Eye (tissue), 1 donor: ENCODE measurements around the gene KCNQ1.

Experiments used
- DNase-seq: peaks from one replicate; pipeline ENCODE4 v3.0.0-alpha.2; 2015

Gene KCNQ1

DNA sequence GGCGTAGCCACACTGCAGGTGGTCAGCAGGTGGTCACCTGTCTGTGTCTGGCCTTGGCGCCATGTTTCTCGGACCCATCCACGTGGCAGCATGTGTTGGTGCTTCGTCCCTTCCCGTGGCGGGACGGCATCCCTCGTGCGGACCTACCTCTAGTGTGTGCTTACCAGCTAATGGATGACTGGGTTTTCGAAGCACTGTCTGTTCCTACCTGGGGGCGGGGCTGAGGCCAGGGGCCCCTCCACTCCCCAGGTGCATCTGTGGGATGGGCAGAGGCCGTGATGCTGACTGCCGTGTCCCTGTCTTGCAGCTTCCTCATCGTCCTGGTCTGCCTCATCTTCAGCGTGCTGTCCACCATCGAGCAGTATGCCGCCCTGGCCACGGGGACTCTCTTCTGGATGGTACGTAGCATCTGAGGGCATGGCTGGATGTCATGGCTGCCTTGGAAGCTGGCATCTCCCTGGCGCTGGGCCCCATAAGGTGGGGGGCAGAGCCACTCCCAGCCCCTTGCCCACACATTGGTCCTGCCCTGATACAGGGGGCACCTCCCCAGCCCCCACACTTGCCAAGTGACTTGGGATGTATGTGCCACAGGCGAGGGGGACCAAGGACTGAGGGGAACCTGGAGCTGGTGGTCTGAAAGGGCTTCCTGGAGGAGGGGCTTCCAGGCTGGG is 82.9 kb downstream of the KCNQ1 start:
- DNase-seq = no peak

DNA sequence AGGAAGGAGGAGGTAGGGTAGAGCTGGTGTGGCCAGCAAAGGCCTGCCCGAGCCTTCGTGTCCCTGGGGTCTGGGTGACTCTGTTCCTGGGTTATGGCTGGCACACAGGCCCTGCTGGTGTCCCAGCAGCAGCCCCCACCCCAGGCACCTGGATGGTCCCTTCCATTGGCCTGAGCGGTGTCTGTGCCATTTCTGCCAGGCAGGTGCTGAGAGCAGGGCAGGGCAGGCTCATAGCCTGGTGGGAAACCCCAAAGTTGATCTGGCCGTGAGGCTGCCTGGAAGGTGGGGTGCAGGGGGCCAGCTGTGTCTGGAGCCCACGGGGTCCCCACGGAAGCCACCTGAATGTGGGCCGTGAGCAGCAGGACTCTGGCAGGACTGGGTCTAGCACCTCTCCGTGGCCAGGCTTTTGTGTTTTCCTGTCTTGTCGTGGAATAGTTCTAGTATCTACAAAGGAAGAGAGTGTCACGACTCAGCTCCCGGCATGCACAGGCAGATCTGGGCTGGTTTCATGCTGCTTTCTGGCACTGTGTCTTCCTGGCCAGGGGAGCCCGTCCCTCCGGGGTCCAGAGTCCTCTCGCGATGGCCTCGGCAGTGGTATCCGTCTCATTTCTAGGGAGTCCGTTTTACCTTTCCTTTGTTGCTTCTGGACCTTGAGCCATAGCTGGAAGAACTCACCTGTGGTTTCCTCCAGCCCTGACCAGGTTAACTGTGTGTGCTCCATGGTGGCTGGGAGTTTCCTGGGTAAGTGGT is 83.7 kb downstream of the KCNQ1 start:
- no peak for DNase-seq

DNA sequence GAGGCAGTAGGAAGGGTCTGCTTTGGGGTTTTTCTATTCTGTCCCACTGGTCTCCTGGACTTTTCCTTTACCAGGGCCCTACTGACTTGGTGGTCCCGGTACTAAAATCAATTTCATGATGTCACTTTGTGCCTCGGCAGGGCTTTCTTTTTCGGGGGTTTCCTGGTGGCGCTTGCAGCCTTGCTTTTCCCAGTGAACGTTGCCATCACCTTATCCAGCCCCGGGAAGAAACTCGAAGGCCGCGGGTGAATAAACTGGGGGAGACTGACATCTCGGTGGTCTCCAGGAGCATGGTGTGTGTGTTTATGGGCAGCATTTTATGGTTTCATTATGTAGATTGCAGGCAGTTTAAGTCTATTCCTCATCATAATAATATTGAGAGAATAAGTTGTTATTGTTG is 84.4 kb downstream of the KCNQ1 start:
- DNase-seq = no peak

DNA sequence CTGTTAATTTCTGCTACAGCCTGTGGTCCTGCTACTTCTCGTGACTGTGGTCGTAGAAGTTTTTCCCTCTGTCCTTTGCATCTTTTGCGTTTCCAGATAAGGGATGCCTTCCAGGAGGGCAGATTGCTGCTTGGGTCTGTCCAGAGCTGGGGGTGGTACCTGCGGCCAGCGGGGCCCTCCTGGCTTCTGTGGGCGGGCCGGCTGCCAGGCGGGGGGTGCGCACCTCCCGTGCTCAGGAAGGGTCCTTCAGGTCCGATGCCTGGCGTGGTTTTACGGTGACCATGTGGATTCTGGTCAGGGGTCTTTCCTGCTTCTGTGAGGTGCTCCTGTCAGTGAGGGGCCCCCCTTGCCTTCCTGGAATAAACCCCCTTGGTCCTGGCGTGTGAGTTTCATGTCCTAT is 84.8 kb downstream of the KCNQ1 start:
- DNase-seq = no peak

DNA sequence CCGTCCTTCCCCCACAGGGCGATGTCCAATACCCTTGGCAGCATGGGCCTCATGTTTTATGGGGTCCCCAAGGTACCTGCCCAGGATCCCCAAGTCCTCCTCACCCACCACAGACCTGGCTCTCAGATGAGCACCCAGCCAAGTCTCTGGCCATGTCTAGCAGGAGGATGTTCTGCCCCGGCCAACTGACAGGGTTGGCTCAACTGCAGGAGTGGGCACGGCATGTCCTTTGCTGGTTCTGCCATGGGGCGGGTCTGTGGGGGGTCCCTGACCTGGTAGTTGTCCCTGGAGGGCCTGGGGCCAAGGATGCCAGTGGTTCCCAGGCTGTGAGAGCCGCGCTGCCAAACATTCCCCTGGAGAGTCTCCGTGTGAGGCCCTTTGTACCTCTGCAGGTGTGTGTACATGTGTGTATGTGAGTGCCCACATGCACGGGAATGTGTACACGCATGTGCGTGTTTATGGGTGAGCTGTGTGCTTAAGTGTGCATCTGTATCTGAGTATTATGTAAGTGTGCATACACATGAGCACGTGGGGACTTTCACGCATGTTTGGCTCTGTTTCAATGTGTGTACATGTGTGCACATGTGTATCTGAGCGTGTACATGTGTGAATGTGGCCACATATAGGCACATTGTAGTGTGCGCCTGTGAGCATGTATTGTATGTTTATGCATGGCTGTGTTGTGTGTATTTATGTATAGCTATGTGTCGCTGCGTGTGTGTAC is 85.5 kb downstream of the KCNQ1 start:
- no peak for DNase-seq

DNA sequence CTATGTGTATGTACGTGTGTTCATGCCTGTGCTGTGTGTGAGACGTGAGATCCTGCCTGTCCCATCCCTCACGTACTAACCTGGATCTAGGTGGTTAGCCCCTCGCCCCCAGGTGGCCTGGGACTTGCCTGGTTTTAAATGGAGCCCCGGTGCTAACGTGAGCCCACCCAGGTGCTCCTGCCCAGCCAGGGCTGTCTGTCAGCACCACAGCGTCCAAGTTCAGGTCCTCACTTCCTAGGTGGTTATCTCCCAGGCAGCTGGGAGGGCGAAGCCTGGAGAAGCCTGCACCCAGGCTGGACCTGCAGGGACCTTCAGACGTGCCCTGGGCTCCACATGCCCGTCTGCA is 86.0 kb downstream of the KCNQ1 start:
- DNase-seq = no peak

DNA sequence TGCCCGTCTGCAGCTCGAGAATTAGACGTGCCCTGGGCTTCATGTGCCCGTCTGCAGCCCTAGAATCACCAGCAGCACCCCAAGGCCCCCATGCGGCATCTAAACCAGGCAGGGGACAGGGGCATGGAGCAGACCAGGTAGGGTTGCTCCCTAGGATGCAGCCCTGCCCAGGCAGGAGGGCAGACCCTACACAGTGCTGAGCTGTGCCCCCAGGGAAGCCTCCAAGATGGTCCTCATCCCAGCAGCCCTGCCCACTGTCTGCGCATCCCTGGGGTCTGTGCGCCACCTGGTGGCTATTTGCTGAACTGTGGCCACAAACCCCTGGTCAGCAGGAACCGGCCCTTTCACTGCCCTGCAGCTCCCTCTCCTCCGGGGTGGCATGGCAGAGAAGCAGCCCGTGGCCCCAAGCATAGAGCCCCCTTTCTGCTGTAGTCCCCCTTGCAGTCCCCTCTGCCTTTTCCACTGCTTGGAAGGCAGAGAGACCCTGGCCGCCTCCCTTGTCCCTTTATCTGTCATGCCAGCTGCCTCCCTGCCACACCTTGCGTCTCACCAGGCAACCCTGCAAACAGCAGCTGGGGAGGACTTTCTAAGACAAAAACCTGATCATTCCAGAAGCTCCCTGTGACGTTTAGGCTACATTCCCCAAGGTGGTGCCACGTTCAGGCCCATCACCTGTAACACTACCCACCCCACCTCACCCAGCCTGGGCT is 86.6 kb downstream of the KCNQ1 start:
- peak; percentile 92 for DNase-seq

DNA sequence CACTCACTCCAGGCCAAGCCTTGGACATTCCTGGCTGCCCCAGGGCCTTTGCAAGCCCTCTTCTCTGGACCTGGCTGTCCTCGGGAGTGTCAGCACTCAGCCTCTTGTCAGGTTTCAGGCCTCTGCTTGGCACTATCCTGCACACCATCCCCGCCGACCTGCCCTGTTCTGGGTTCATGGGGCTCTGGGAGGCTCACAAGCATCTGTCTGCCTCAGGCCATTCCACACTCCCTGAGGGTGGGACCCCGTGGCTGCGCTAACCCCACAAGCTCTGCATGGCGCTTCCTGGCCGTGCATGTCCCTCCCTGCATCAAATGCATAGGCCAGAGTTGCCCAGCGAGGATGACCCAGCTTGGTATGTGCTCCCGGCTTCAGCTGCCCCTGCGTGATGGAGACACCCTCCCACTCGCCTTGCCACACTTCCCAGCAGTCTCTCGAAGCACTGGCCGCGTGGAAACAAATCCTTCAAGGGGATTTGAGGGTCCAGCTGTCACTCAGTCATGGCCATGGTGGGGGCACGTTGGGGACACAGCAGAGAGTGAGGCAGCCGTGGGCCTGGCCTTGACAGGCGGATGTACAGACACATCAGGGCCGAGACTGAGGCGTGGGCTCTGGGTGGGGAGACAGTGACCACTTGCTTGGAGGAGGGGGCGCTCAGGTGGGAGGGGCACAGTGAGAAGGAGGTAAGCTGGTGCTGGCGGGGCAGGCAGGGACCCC is 87.3 kb downstream of the KCNQ1 start:
- DNase-seq = no peak

DNA sequence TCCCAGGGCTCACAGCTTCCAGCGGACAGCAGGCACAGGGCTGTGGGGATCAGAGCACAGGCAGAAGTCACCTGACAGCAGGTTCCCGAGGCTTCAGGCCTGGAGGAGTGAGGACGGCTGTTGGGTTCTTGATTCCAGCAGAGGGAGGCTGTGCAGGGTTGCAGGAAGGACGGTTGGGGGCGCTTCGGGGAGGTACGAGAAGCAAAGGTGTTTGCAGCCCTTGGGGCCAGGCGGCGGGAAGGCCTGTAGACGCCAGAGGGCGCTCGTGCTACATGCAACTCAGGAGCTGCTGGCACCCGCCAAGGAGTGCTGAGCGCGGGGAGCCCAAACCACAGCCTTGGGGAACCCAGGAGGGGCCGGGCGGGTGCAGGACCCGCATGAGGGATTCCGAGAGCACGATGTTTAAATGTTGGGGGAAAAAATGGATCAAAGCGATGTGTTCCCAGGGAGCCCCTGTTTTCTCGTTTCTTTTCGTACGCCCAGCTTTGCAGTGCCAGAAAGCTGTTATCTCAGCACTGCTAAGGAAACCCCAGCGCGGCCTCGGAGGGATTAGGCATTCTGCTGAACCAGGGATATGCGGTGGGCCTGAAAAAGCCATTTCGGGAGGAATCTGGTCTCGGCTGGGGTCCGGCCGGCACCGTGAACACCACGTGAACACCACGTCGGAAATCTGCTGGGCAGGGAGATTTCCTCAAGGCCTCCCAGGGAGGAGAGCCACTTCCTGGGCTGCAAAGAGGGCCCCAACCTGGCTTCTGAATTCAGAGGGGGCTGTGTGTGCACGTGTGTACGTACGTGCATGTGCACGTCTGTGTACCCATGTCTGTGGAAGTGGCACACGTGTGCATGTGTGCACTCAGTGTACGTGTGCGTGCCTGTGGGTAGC is 88.1 kb downstream of the KCNQ1 start:
- DNase-seq = peak; percentile 98

DNA sequence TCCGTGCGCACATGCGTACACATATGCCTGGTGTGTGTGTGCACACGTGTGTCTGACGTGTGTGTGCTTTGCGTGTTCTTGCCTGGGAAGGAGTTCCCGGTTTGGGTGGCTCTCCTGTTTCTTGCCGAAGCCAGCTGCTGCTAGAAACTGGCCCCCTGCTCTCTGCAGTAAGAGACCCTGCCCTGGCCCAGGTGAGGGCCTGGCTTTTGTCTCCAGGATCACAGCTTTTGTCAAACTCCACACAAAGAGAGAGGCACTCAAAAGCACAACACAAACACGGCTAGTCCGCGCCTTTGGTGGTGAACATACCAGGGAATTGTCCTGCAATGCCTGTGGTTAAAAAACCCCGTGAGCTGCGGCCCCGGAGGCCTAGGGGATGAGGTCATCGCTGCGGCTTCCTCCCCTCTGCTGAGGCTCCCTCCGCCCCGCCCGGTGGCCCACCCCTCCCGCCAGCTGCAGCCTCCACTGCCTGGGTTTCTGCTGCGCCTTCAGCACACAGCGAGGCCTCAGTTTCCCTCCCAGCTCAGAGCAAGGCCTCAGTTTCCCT is 88.9 kb downstream of the KCNQ1 start:
- peak; percentile 92 for DNase-seq

DNA sequence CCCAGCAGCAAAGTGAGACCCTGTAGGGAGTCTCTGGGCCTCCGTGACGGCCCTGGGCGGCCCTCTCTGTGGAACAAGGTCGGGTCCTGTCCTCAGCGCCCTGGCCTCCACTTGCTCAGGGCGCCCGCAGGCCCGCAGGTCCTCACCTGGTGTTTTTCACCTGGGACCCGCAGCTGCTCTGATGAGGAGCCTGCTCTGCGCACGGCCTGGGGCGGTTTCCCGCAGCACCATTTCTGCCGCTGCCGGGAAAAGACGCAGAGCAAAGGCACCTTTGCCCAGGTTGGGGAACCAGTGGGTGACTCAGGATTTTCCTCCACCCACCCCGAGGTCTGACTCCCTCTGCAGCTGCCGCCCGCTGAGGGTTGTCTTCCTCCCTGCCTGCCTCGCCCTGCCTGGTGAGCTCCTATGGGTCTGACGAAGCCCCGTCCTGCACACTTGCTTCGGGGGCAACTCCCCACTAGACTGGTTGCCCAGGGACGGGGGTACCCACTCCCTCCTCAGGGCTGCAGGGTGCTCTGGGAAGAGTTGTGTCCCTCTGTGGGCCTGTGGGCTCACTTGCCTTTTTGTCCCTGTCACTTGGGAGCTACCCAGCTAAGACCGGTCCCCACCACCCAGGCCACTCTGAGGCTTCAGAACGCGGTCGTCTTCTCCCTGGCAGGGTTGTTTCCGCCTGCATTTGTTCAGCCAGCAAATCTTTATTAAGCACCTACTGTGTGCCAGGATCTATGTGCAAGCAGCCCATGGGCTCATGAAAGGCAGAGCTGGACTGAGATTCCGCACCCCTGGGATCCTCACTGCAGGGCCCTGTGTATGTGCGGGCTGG is 89.5 kb downstream of the KCNQ1 start:
- DNase-seq = no peak

DNA sequence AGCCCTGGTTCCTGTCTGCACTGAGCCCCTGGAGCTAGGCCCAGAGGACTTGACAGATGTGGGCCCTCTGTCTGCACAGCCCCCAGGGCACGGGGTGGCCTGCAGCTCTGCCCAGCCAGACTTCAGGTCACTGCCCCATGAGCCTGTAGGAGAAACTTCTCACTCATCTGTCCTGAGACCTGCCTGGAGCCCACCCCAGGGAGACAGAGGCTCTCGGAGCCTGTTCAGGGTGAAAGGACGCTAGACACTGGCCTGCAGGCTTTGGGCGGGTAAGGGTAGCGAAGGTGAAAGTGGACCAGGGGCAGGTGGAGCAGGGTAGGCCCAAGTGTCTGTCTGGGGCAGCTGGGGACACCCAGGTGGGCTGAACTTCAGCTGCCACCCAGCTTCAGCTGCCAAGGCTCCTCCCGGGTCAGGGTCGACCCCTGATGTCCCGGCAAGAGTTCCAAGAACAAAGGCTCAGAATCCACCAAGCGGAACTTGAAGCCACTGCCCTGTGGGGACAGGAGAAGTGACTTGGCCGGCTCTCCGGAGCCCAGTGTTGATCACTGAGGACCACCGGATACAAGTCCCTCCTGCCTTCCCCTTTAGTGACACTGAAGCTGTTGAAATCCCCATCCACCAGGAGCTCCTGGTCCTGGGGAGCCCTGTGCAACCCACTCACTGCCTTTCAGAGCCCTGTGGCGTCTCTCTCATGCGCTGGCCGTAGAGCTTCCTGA is 90.3 kb downstream of the KCNQ1 start:
- DNase-seq = no peak

DNA sequence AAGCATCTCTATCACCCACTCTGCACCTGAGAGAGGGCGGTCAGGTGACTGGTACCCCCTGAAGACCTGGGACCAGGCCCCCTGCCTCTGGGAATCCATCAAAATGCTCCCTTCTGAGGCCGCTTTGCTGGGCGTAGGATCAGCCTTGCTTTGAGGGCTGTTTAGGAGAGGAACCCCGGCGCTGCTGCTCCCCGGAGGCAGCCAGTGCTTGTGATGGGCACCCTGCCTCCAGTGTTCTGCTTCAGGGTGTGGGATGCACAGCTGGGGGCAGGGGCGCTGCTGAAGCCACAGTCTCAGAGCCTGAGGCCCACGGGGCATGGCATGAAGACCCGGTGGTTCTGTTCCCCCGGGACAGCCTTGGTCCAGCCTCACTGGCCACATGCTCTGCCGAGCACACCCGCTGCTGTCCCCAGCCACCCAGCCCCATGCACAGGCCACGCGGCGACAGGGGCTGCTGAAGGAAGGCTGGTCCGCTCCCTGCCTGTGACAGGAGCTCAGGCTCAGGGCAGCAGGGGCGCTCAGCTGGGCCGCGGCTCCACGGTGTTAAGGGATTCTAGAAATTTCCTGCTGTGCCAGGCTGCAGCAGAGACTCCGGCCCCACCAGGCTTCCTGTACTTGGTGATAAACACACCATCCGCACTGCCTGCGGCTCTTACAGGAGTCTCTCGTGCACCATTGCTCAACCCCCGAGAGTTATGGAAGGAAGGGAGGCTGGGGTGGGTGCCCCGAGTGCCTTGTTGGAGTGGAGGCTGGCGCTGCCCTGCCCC is 91.0 kb downstream of the KCNQ1 start:
- DNase-seq = no peak

DNA sequence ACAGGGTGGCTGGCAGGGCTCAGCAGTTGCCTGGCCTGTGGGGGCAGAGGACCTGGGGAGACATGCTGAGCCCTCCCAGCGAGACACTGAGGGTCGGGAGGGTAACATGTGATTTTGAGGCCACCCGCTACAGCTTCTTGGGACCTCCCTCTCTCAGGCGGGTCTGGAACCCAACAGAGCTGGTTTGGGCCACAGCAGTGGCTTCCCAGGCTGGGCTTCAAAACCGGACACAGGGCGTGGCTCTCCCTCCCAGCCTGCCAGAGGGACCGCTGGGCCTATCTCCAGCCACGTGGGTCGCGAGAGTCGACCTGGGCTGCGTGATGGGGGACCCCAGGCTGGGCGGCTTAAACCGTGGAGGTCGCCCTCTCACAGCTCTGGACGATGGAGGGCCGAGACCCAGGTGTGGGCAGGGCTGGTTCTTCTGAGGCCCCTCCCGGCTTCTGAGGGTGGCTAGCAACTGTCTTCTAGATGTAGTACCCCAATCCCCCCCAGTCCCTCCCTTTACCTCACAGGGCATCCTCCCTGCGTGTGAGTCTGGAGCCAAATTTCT is 91.7 kb downstream of the KCNQ1 start:
- no peak for DNase-seq

DNA sequence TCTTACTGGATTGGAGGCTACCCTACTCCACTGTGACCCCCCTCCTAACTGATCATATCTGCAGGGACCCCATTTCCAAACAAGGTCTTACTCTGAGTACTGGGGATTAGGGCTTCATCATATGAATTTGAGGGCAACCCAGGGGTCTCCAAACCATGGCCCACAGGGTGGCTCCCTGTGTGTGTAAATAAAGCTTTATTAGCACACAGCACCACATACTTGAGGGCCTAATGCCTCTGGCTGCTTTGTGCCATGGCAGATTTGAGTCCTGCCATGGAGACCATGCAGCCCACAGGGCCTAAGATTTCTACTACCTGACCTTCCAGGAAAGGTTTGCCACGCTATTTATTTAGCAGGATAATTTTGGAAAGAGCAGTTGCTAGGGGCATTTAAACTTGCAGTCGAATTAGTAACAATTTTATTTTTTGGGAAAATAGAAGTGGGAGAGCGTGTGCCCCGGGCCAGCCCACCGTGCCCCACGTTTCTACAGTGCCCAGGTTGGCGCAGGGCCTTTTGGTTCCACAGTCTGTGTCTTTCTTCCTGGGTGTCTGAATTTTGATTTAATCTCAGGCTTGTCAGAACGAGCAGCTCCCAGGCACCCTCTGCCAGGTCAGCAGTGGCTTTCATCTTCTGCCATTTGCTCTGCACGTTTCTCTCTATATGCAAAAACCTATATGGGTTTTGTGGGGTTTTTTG is 92.3 kb downstream of the KCNQ1 start:
- DNase-seq = no peak

DNA sequence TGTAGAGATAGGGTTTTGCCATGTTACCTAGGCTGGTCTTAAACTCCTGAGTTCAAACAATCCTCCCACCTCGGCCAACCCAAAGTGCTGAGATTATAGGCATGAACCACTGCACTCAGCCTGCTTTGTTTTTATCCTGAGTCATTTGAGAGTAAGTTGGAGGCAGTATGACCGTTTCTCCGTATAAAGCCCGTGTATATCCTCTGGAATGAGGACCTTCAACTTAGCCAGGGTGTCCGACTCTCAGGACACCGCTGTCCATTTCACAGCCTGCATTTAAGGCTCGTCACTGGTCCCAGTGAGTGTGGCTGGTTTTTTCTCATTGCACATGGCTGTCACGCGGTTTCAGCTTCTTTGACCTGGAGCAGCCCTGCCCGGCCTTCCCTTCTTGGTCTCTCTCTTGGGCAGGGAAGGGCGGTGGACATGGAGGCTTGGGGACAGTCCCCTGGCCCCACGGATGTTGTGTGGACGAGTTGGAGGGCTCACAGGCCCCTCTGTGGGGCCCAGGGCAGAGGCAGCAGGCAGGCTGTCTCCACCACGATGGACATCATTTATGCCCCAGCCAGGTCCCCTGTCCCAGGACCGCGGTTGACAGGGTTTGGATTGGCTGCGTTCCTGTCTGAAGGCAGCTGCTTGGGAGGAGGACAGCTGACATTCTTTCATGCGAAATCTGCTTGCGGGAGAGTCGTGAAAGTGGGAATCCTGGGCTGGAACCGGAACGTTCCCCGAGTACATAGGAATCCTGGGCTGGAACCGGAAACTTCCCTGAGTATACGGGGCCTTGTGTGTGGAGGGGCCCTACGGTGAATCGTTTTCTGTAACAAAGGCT is 93.3 kb downstream of the KCNQ1 start:
- no peak for DNase-seq

DNA sequence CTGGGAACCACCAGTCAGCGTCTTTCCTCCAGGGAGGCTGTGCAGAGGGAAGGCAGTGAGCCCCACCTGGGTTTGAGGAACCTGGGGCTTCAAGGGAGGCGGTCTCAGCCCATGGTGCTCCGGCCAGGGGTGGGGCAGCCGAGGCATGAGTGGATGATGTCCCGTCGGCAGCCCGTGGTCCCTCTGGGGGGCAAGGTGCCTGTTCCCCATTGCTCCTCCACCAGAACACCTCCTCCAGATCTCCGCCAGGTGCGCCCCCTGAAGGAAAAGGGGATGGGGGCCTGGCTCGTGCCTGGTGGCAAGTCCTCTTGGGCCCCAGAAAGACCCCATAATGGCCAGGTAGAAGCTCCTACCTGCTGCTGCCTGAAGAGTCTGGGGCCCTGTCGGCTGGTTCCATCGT is 94.1 kb downstream of the KCNQ1 start:
- DNase-seq = no peak
